Osteoblast (primary cell): ENCODE measurements around the gene KRTAP10-4. TPM values are rescaled to one million over a fixed set of nuclear protein-coding genes. Genes with fewer than 3 reads are reported as not detected.
"Not testable (repeated sequence)": the region's sequence is repeated elsewhere in the genome, so short reads cannot be mapped to it uniquely, and the experiment has no call there.

Experiments used
- DNase-seq: peaks from one replicate; pipeline ENCODE4 v3.0.0; 2011; ENCODE audit warnings: low spot score, mixed read lengths; ENCODE audit not compliant: insufficient read length; ENCODE audit errors: missing footprints
- H2AFZ ChIP-seq: 2 replicates; pipeline ENCODE4 v1.6.0; 2011; ENCODE audit warnings: mild to moderate bottlenecking, low read length
- H3K27ac ChIP-seq: 2 replicates; pipeline ENCODE4 v1.5.1; 2011; ENCODE audit warnings: mild to moderate bottlenecking, low read depth, low read length, moderate library complexity
- H3K27me3 ChIP-seq: 2 replicates; pipeline ENCODE4 v1.6.0; 2012; ENCODE audit warnings: mild to moderate bottlenecking, control low read depth, inconsistent platforms, low read length, moderate library complexity; ENCODE audit not compliant: insufficient read depth
- H3K36me3 ChIP-seq: 2 replicates; pipeline ENCODE4 v1.5.1; 2011; ENCODE audit warnings: mild to moderate bottlenecking, low read length, control low read depth, moderate library complexity; ENCODE audit not compliant: insufficient read depth
- H3K4me1 ChIP-seq: 2 replicates; pipeline ENCODE4 v1.5.1; 2011; ENCODE audit warnings: mild to moderate bottlenecking, low read length, control low read depth, moderate library complexity; ENCODE audit not compliant: insufficient read depth
- H3K4me2 ChIP-seq: 2 replicates; pipeline ENCODE4 v1.6.0; 2011; ENCODE audit warnings: mild to moderate bottlenecking, low read length; ENCODE audit not compliant: insufficient read depth
- H3K4me3 ChIP-seq: fragments of 200-600 bp; sonication (generic); 3 replicates; pipeline ENCODE4 v1.5.1; 2012; ENCODE audit warnings: mild to moderate bottlenecking, low read length, inconsistent platforms; ENCODE audit not compliant: insufficient read depth
- H3K79me2 ChIP-seq: 2 replicates; pipeline ENCODE4 v1.6.0; 2012; ENCODE audit warnings: mild to moderate bottlenecking, low read length, control low read depth, inconsistent platforms; ENCODE audit not compliant: insufficient read depth
- H3K9me3 ChIP-seq: 2 replicates; pipeline ENCODE4 v1.5.1; 2011; ENCODE audit warnings: low read depth, low read length, control low read depth
- H4K20me1 ChIP-seq: 2 replicates; pipeline ENCODE4 v1.6.0; 2012; ENCODE audit warnings: mild to moderate bottlenecking, low read length, control low read depth; ENCODE audit not compliant: insufficient read depth
- total RNA-seq: library from RNA; depleted of rRNA; stranded (reverse); fragments of >200 nt; gene quantifications from 2 replicates; pipeline ENCODE4 v1.2.3, GENCODE V29; 2012
- TF ChIP-seq, protein P1 (sequence below): IDR thresholded peaks from 2 replicates; pipeline ENCODE4 v1.5.1; 2011; ENCODE audit warnings: mild to moderate bottlenecking, low read depth, low read length, moderate library complexity; ENCODE audit errors: extremely low read depth

The KRTAP10-4 gene
- total RNA-seq, 1 donor, result not detected

DNA sequence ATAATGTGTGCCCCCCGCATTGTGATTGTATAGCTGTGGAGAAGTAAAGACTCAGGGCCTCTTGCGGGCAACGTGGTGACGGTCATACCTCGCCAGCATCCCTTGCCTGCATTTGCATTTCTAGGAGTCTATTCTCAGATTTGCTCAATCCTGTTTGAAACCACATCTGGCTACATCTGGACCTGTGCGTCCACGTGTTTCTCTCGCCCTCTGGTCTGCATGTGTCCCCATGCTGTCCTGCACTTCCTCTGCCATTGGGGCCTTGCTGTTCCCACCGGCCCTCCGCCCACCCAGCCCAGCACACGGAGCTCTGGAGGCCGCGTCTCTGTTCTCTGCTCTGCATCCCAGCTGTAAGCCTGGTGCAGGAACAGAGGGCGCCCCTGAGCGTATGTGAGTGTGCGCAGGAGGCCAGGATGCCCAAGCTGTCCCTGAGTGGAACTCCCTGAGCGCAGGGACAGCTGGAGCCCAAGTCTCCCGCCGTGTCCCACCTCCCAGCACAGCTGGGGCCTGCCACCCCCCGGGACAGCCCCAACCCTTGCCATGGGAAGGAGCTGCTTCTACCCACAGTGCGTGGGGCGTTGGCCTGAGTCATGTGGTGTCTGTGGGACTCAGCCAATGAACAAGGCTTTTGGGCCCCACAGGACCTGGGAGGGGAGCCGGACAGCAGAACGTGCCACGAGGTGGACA, 23.9 kb upstream of the KRTAP10-4 start:
- H3K9me3 ChIP-seq, result no peaks in the 10 kb centered on the region
- DNase-seq, result peak; percentile 63
- no peak overlapping the region for H3K27ac ChIP-seq
- no peaks in the 10 kb centered on the region for H3K36me3 ChIP-seq
- H3K4me2 ChIP-seq, result no peak overlapping the region
- H3K4me1 ChIP-seq, result no peaks in the 10 kb centered on the region
- H2AFZ ChIP-seq, result no peak overlapping the region
- H3K4me3 ChIP-seq, result no peak overlapping the region
- H4K20me1 ChIP-seq, result no peaks in the 10 kb centered on the region
- no peaks in the 10 kb centered on the region for H3K79me2 ChIP-seq
- peaks cover 2% of the 10 kb centered on the region for H3K27me3 ChIP-seq
- TF ChIP-seq, protein P1, sequence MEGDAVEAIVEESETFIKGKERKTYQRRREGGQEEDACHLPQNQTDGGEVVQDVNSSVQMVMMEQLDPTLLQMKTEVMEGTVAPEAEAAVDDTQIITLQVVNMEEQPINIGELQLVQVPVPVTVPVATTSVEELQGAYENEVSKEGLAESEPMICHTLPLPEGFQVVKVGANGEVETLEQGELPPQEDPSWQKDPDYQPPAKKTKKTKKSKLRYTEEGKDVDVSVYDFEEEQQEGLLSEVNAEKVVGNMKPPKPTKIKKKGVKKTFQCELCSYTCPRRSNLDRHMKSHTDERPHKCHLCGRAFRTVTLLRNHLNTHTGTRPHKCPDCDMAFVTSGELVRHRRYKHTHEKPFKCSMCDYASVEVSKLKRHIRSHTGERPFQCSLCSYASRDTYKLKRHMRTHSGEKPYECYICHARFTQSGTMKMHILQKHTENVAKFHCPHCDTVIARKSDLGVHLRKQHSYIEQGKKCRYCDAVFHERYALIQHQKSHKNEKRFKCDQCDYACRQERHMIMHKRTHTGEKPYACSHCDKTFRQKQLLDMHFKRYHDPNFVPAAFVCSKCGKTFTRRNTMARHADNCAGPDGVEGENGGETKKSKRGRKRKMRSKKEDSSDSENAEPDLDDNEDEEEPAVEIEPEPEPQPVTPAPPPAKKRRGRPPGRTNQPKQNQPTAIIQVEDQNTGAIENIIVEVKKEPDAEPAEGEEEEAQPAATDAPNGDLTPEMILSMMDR, result no peak

- not testable (repeated sequence) for H3K27ac ChIP-seq, H3K4me2 ChIP-seq, H4K20me1 ChIP-seq, H3K4me1 ChIP-seq, H3K9me3 ChIP-seq, H3K27me3 ChIP-seq, H3K36me3 ChIP-seq, H3K79me2 ChIP-seq, H3K4me3 ChIP-seq, H2AFZ ChIP-seq
- DNase-seq, result peak; percentile 44
Measured at GRCh38 chr21:44550285-44550684, 23.2 kb upstream of the KRTAP10-4 start.

- Histone ChIP-seq H2AFZ (no peak overlapping the region), H3K4me3 (no peak overlapping the region), H3K27me3 (peaks cover 2% of the 10 kb centered on the region), H3K36me3 (no peaks in the 10 kb centered on the region), H4K20me1 (no peaks in the 10 kb centered on the region), H3K4me1 (no peaks in the 10 kb centered on the region), H3K9me3 (no peaks in the 10 kb centered on the region), H3K4me2 (no peak overlapping the region), H3K27ac (no peak overlapping the region), H3K79me2 (no peaks in the 10 kb centered on the region)
- TF ChIP-seq, protein P1, result no peak
- DNase-seq, result peak; percentile 10
Measured at GRCh38 chr21:44550807-44551206, 22.7 kb upstream of the KRTAP10-4 start.

DNA sequence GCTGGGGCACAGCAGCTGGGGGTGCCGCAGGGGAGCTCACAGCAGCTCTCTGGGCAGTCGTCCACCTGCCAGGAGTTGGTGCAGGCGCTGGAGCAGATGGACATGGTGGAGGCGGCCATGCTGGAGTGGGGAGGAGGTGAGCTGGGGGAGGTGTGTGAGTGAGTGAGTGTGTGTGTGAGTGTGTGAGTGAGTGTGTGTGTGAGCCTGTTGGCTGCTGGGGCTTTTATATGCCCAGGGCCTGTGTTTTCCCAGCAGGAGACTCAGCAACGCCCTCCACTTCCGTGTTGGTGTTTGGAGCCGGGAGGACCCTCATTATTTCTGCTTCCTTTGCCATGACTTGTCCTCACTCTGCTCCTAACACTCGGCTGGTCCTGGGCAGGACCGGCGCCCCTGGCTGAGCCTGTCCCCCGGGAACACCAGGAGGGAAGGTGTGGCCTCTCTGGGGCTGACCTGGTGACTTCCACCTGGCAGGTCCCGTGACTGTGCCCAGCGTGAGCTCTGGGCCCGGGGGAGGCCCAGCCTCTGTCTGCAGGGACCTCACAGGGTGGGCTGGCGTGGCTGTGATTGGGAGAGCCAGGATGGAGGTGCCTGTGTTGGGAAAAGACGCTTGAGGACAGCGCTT, 22.1 kb upstream of the KRTAP10-4 start, which contains the start of gene KRTAP10-2:
KRTAP10-2 (minus strand) TSS at position 166 of the 622 bp plus-strand sequence; CDS start at position 119, 47 bp downstream.
- Histone ChIP-seq H3K4me3 (no peak within 1 kb of the TSS), H3K27ac (no peak within 1 kb of the TSS), H3K4me2 (no peak within 1 kb of the TSS), H4K20me1 (no peaks in the 10 kb centered on the region), H3K4me1 (no peaks in the 10 kb centered on the region), H3K27me3 (peaks cover 2% of the 10 kb centered on the region), H3K36me3 (no peaks in the 10 kb centered on the region), H2AFZ (no peak within 1 kb of the TSS), H3K79me2 (no peaks in the 10 kb centered on the region), H3K9me3 (no peaks in the 10 kb centered on the region)
- DNase-seq, result peak; percentile 17
- TF ChIP-seq, protein P1, result no peak
